GM12878 (cell line): Measurements from ENCODE around the gene PNMA1. TPM values are rescaled to one million over a fixed set of nuclear protein-coding genes. Genes with fewer than 3 reads are reported as not detected.

Experiments
- ATF7 ChIP-seq: fragments of 450-650 bp; IDR thresholded peaks from 2 replicates; pipeline ENCODE4 v1.6.1; 2016; ENCODE audit warnings: low read depth, mild to moderate bottlenecking
- BACH1 ChIP-seq: fragments of 450-650 bp; IDR thresholded peaks from 2 replicates; pipeline ENCODE4 v1.6.1; 2017; ENCODE audit warnings: mild to moderate bottlenecking, borderline replicate concordance
- BCL3 ChIP-seq: IDR thresholded peaks from 2 replicates; pipeline ENCODE4 v1.6.1; 2011; ENCODE audit warnings: borderline replicate concordance, low read depth, mild to moderate bottlenecking, moderate library complexity, low read length; ENCODE audit not compliant: insufficient read depth, poor library complexity, severe bottlenecking
- CEBPB ChIP-seq, 2 experiments: fragments of 150-350 bp in 1 of 2; IDR thresholded peaks; 2 replicates each; pipeline ENCODE4 v1.6.1; 2012 to 2014; ENCODE audit warnings: low read depth in 2 of 2, low read length in 2 of 2, borderline replicate concordance in 1 of 2, inconsistent platforms in 1 of 2
- DPF2 ChIP-seq: fragments of 450-650 bp; IDR thresholded peaks from 2 replicates; pipeline ENCODE4 v1.6.1; 2017; ENCODE audit warnings: mild to moderate bottlenecking
- E4F1 ChIP-seq: fragments of 450-650 bp; IDR thresholded peaks from 2 replicates; pipeline ENCODE4 v1.6.1; 2018; ENCODE audit warnings: borderline replicate concordance, mild to moderate bottlenecking; ENCODE audit not compliant: partially characterized antibody
- ELK1 ChIP-seq: IDR thresholded peaks from 2 replicates; pipeline ENCODE4 v1.6.1; 2012; ENCODE audit warnings: low read depth, low read length, improper control_type of control experiment
- EP300 ChIP-seq, 2 experiments: fragments of 150-350 bp in 1 of 2; IDR thresholded peaks; 2 replicates each; pipeline ENCODE4 v1.6.1; 2011 to 2012; ENCODE audit warnings: low read depth in 2 of 2, low read length in 2 of 2, borderline replicate concordance in 1 of 2, improper control_type of control experiment in 1 of 2, inconsistent platforms in 1 of 2; ENCODE audit not compliant: control insufficient read depth in 1 of 2
- ETV6 ChIP-seq, 2 experiments: fragments of 450-650 bp in 1 of 2; IDR thresholded peaks in 1 of 2; conservative IDR thresholded peaks in 1 of 2; 2 replicates each; pipeline ENCODE4 v1.6.1; 2014; ENCODE audit warnings: antibody characterized with exemption in 1 of 2, borderline replicate concordance in 1 of 2, low read depth in 1 of 2, mild to moderate bottlenecking in 1 of 2, moderate library complexity in 1 of 2
- HDGF ChIP-seq: fragments of 450-650 bp; IDR thresholded peaks from 2 replicates; pipeline ENCODE4 v1.6.1; 2016; ENCODE audit warnings: antibody characterized with exemption
- JUNB ChIP-seq: IDR thresholded peaks from 2 replicates; pipeline ENCODE4 v1.6.1; 2016; ENCODE audit warnings: antibody characterized with exemption, mild to moderate bottlenecking
- NFYB ChIP-seq: IDR thresholded peaks from 2 replicates; pipeline ENCODE4 v1.6.1; 2011; ENCODE audit warnings: low read depth, mild to moderate bottlenecking, low read length, improper control_type of control experiment, moderate library complexity; ENCODE audit not compliant: insufficient read depth
- RBBP5 ChIP-seq: fragments of 200-600 bp; sonication (generic); conservative IDR thresholded peaks from 2 replicates; pipeline ENCODE4 v1.6.1; 2016
- RELA ChIP-seq: fragments of 450-650 bp; IDR thresholded peaks from 2 replicates; pipeline ENCODE4 v1.8.0; 2014; ENCODE audit warnings: borderline replicate concordance; ENCODE audit not compliant: partially characterized antibody
- SMC3 ChIP-seq: IDR thresholded peaks from 2 replicates; pipeline ENCODE4 v1.6.1; 2011; ENCODE audit warnings: low read length, improper control_type of control experiment, borderline replicate concordance
- SP1 ChIP-seq: IDR thresholded peaks from one replicate; pipeline ENCODE4 v1.6.1; 2011; ENCODE audit warnings: low read depth, low read length
- ZZZ3 ChIP-seq: IDR thresholded peaks from 2 replicates; pipeline ENCODE4 v1.6.1; 2011; ENCODE audit warnings: low read depth; ENCODE audit not compliant: control insufficient read depth, insufficient read length
- polyA plus RNA-seq, 11 experiments: library from polyadenylated mRNA; depleted of rRNA in 4 of 11; unstranded in 6 of 11; stranded (reverse) in 5 of 11; fragments of >200 nt; fragmentation: Nextera tagmentation in 4 of 11; fragmentation: Illumina TruSeq in 1 of 11; extraction: Ambion mirVana in 4 of 11; extraction: Trizol in 1 of 11; gene quantifications; 1 replicate in 1 of 11; 2 replicates in 10 of 11; pipeline versions ENCODE4 v1.2.1 to v1.2.3, GENCODE V29; 2011 to 2016; ENCODE audit warnings: inconsistent platforms in 2 of 11, missing spikeins in 2 of 11, low read depth in 1 of 11
- total RNA-seq, 4 experiments: library from RNA; depleted of rRNA in 3 of 4; stranded (reverse); fragments of >200 nt in 3 of 4; fragmentation: Illumina TruSeq in 1 of 4; extraction: Trizol in 1 of 4; gene quantifications; 2 replicates each; pipeline versions ENCODE4 v1.2.1 to v1.2.3, GENCODE V29; 2013 to 2021
- TF ChIP-seq, protein P1 (sequence below): fragments of 450-650 bp; IDR thresholded peaks from 2 replicates; pipeline ENCODE4 v1.6.1; 2017; ENCODE audit warnings: mild to moderate bottlenecking, low read depth, inconsistent platforms; ENCODE audit not compliant: poor library complexity, severe bottlenecking
- TF ChIP-seq, protein P2 (sequence below): fragments of 450-650 bp; IDR thresholded peaks from 2 replicates; pipeline ENCODE4 v1.6.1; 2016; ENCODE audit warnings: mild to moderate bottlenecking
- TF ChIP-seq, protein P3 (sequence below): IDR thresholded peaks from 2 replicates; pipeline ENCODE4 v1.6.1; 2012; ENCODE audit warnings: low read depth, low read length, improper control_type of control experiment

The PNMA1 gene
- total and polyA plus RNA-seq, 10 of the 15 experiments (the other 5 are each of a cell fraction or from before 2014, with no cell fraction given) = 1.8 to 39.3 (median 11.1) TPM

DNA sequence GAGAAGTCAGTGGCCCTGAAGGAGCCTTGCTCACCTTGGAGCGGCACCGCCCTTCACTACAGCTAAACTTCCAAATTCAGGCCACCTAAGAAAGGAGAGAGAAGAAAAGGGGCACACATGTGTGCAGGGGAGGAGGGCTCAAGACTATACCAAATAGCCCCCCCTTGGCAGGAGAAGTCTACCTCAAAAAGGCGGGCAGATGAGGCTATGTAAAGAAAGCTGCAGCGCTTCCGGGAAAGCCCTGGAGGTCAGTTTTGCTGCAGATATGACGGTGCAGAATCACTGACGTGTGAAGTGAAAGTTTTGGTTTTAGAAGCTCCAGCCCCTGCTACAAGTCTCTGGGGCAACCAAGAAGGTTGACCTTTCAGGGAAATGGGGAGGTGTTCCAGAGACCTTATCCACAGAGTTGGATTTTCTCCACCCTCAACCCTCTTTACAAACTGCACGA is 48.2 kb upstream of the PNMA1 start (continued):
- TF ChIP-seq E4F1 (peak; percentile 12), ATF7 (peak; percentile 87), CEBPB (IDR thresholded peaks at IDR 0.05; ENCODE audit: borderline replicate concordance in 1 of 2, low read depth in 2 of 2, low read length in 2 of 2) (no peak), RELA (peak; percentile 34), ETV6 (conservative IDR thresholded peaks at IDR 0.05 in 1 of 2, IDR thresholded peaks at IDR 0.05 in 1 of 2; ENCODE audit: borderline replicate concordance in 1 of 2, low read depth in 1 of 2) (peak in 1 of 2 experiments; percentile 84; a peak in 2 of 4 replicates), BACH1 (peak; percentile 66; the same call in 1 of the 2 replicates), ELK1 (peak; percentile 41; the same call in 1 of the 2 replicates), NFYB (no peak), ZZZ3 (no peak), EP300 (IDR thresholded peaks at IDR 0.05; ENCODE audit: borderline replicate concordance in 1 of 2, control insufficient read depth in 1 of 2, low read depth in 2 of 2, low read length in 2 of 2) (peak; percentile 83 to 86; a peak in 3 of 4 replicates), HDGF (peak; percentile 97), RBBP5 (no peak), SMC3 (no peak), JUNB (peak; percentile 92), SP1 (peak; percentile 73), BCL3 (peak; percentile 79), DPF2 (peak; percentile 80)
- TF ChIP-seq, protein P1, sequence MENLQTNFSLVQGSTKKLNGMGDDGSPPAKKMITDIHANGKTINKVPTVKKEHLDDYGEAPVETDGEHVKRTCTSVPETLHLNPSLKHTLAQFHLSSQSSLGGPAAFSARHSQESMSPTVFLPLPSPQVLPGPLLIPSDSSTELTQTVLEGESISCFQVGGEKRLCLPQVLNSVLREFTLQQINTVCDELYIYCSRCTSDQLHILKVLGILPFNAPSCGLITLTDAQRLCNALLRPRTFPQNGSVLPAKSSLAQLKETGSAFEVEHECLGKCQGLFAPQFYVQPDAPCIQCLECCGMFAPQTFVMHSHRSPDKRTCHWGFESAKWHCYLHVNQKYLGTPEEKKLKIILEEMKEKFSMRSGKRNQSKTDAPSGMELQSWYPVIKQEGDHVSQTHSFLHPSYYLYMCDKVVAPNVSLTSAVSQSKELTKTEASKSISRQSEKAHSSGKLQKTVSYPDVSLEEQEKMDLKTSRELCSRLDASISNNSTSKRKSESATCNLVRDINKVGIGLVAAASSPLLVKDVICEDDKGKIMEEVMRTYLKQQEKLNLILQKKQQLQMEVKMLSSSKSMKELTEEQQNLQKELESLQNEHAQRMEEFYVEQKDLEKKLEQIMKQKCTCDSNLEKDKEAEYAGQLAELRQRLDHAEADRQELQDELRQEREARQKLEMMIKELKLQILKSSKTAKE = peak; percentile 84
- TF ChIP-seq, protein P2, sequence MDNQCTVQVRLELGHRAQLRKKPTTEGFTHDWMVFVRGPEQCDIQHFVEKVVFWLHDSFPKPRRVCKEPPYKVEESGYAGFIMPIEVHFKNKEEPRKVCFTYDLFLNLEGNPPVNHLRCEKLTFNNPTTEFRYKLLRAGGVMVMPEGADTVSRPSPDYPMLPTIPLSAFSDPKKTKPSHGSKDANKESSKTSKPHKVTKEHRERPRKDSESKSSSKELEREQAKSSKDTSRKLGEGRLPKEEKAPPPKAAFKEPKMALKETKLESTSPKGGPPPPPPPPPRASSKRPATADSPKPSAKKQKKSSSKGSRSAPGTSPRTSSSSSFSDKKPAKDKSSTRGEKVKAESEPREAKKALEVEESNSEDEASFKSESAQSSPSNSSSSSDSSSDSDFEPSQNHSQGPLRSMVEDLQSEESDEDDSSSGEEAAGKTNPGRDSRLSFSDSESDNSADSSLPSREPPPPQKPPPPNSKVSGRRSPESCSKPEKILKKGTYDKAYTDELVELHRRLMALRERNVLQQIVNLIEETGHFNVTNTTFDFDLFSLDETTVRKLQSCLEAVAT = peak; percentile 55; the same call in 1 of the 2 replicates
- TF ChIP-seq, protein P3, sequence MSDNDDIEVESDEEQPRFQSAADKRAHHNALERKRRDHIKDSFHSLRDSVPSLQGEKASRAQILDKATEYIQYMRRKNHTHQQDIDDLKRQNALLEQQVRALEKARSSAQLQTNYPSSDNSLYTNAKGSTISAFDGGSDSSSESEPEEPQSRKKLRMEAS = no peak; the same call in 1 of the 2 replicates
